MM.1S (cell line): Measurements from ENCODE around the gene PHF3.
A peak's percentile ranks its signal among the peaks of the same experiment; 100 is the strongest.

ENCODE experiments used
- DNase-seq: peaks from one replicate; pipeline ENCODE4 v3.0.0-alpha.2; 2015
- H2AFZ ChIP-seq: fragments of 300-600 bp; sonication (generic); 2 replicates; pipeline ENCODE4 v1.6.0; 2016; ENCODE audit warnings: antibody characterized with exemption, low read length
- H3F3A ChIP-seq: fragments of 300-600 bp; sonication (generic); 2 replicates; pipeline ENCODE4 v1.6.1; 2016; ENCODE audit warnings: mild to moderate bottlenecking, antibody characterized with exemption, low read length, moderate library complexity, mixed read lengths; ENCODE audit not compliant: insufficient read depth
- H3K27ac ChIP-seq: fragments of 300-600 bp; sonication (generic); 2 replicates; pipeline ENCODE4 v1.5.1; 2016; ENCODE audit warnings: mild to moderate bottlenecking, low read length
- H3K27me3 ChIP-seq: fragments of 300-600 bp; sonication (generic); replicated peaks from 2 replicates; pipeline ENCODE4 v1.6.0; 2016; ENCODE audit warnings: low read length; ENCODE audit not compliant: insufficient read depth
- H3K36me3 ChIP-seq: fragments of 300-600 bp; sonication (generic); replicated peaks from 2 replicates; pipeline ENCODE4 v1.6.1; 2016; ENCODE audit warnings: mild to moderate bottlenecking, low read length, mixed read lengths; ENCODE audit not compliant: insufficient read depth
- H3K4me1 ChIP-seq: fragments of 300-600 bp; sonication (generic); 2 replicates; pipeline ENCODE4 v1.6.1; 2016; ENCODE audit warnings: low read length, mixed read lengths
- H3K4me2 ChIP-seq: fragments of 300-600 bp; sonication (generic); 2 replicates; pipeline ENCODE4 v1.6.0; 2016; ENCODE audit warnings: low read depth, low read length
- H3K4me3 ChIP-seq: fragments of 300-600 bp; sonication (generic); 2 replicates; pipeline ENCODE4 v1.5.1; 2016; ENCODE audit warnings: low read length, mixed read lengths
- H3K79me2 ChIP-seq: fragments of 300-600 bp; sonication (generic); 2 replicates; pipeline ENCODE4 v1.6.1; 2016; ENCODE audit warnings: mixed run types, low read length, mixed read lengths
- H3K9ac ChIP-seq: fragments of 300-600 bp; sonication (generic); 2 replicates; pipeline ENCODE4 v1.6.1; 2016; ENCODE audit warnings: low read length, mixed read lengths
- H3K9me2 ChIP-seq: fragments of 300-600 bp; sonication (generic); replicated peaks from 2 replicates; pipeline ENCODE4 v1.6.1; 2016; ENCODE audit warnings: mild to moderate bottlenecking, low read length, mixed read lengths; ENCODE audit not compliant: insufficient read depth
- H3K9me3 ChIP-seq: fragments of 300-600 bp; sonication (generic); replicated peaks from 2 replicates; pipeline ENCODE4 v1.6.1; 2016; ENCODE audit warnings: mild to moderate bottlenecking, low read length, mixed read lengths; ENCODE audit not compliant: insufficient read depth
- H4K20me1 ChIP-seq: fragments of 300-600 bp; sonication (generic); 2 replicates; pipeline ENCODE4 v1.6.1; 2016; ENCODE audit warnings: mild to moderate bottlenecking, low read length, moderate library complexity, mixed read lengths; ENCODE audit not compliant: insufficient read depth
- EZH2 ChIP-seq: fragments of 300-600 bp; sonication (generic); optimal IDR thresholded peaks from 2 replicates; pipeline ENCODE3; 2017; ENCODE audit warnings: low read depth, mild to moderate bottlenecking, antibody characterized with exemption, low read length, mixed read lengths
- EZH2phosphoT487 ChIP-seq: fragments of 300-600 bp; sonication (generic); IDR thresholded peaks from 2 replicates; pipeline ENCODE4 v1.6.1; 2018; ENCODE audit warnings: antibody characterized with exemption, low read length
- TF ChIP-seq, protein P1 (sequence below): fragments of 300-600 bp; sonication (generic); IDR thresholded peaks from 2 replicates; pipeline ENCODE4 v1.5.1; 2016; ENCODE audit warnings: antibody characterized with exemption, low read length, mixed read lengths

Gene PHF3

DNA sequence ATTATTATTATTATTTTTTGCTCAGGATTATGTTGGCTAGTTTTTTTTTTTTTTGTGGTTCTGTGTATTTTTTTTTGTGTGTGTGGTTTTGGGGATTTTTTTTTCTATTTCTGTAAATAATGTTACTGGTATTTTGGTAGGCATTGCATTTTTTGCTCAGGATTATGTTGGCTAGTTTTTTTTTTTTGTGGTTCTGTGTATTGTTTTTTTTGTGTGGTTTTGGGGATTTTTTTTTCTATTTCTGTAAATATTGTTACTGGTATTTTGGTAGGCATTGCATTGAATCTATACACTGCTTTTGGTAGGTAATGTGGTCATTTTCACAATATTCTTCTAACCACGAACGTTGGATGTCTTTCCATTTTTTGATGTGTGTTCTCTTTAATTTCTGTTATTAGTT is 17.4 kb downstream of the PHF3 start:
- Histone ChIP-seq H3K36me3 (no peaks in the 10 kb centered on the region; the same call in 1 of the 2 replicates), H3K4me3 (no peak overlapping the region), H3K9me3 (no peaks in the 10 kb centered on the region), H3F3A (no peaks in the 10 kb centered on the region), H3K9ac (no peak overlapping the region), H3K79me2 (peaks cover 99% of the 10 kb centered on the region), H4K20me1 (peaks cover 31% of the 10 kb centered on the region), H3K27ac (no peak overlapping the region), H2AFZ (no peak overlapping the region), H3K4me2 (no peak overlapping the region), H3K9me2 (no peaks in the 10 kb centered on the region), H3K4me1 (no peaks in the 10 kb centered on the region), H3K27me3 (no peaks in the 10 kb centered on the region)
- DNase-seq: peak; percentile 17
- TF ChIP-seq EZH2phosphoT487: no peak
- TF ChIP-seq EZH2: no peak
- TF ChIP-seq, protein P1, sequence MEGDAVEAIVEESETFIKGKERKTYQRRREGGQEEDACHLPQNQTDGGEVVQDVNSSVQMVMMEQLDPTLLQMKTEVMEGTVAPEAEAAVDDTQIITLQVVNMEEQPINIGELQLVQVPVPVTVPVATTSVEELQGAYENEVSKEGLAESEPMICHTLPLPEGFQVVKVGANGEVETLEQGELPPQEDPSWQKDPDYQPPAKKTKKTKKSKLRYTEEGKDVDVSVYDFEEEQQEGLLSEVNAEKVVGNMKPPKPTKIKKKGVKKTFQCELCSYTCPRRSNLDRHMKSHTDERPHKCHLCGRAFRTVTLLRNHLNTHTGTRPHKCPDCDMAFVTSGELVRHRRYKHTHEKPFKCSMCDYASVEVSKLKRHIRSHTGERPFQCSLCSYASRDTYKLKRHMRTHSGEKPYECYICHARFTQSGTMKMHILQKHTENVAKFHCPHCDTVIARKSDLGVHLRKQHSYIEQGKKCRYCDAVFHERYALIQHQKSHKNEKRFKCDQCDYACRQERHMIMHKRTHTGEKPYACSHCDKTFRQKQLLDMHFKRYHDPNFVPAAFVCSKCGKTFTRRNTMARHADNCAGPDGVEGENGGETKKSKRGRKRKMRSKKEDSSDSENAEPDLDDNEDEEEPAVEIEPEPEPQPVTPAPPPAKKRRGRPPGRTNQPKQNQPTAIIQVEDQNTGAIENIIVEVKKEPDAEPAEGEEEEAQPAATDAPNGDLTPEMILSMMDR: no peak

DNA sequence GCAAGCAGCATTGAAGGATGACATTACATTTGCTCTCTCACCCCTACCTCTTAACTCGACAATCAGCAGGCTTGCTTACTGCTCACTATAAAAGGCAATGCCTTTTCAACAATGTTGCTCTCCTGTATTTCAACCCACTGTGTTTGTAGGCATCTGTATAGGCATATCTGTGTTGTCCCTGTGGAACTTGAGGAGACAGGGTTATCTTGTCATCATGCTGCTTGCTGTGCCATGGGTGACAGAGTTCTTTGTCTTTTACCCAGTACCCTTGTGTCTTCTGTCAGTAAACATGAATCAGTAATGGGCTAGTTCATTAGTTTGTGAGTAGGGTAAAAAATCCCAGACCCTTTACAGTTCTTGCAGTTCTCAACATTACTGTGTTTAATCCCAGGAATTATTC is 25.2 kb downstream of the PHF3 start:
- Histone ChIP-seq H3K27me3 (no peaks in the 10 kb centered on the region), H2AFZ (no peak overlapping the region), H3K9ac (no peak overlapping the region), H4K20me1 (peaks cover 20% of the 10 kb centered on the region), H3K9me3 (no peaks in the 10 kb centered on the region), H3K4me1 (no peaks in the 10 kb centered on the region), H3K4me2 (no peak overlapping the region), H3K27ac (no peak overlapping the region), H3F3A (no peaks in the 10 kb centered on the region), H3K36me3 (no peaks in the 10 kb centered on the region), H3K4me3 (no peak overlapping the region), H3K79me2 (peaks cover 95% of the 10 kb centered on the region), H3K9me2 (no peaks in the 10 kb centered on the region)
- DNase-seq: no peak
- TF ChIP-seq, protein P1: no peak
- no peak for TF ChIP-seq EZH2phosphoT487
- TF ChIP-seq EZH2: no peak

DNA sequence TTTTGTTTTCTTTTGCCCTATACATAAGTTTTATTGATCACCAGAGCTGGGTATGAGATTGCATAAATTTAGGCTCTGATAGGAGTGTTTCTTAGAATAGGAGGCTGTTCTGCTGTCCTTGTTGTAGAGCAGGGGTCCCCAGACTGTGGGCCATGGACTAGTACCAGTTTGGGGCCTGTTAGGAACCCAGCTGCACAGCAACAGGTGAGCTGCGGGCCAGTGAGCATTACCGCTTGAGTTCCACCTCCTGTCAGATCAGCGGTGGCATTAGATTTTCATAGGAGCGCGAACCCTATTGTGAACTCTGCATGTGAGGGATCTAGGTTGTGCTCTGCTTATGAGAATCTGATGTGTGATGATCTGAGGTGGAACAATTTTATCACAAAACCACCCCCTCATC is 26.2 kb downstream of the PHF3 start:
- TF ChIP-seq EZH2phosphoT487 (no peak), EZH2 (no peak)
- TF ChIP-seq, protein P1: no peak
- H3K4me1 ChIP-seq: no peaks in the 10 kb centered on the region
- no peaks in the 10 kb centered on the region for H3F3A ChIP-seq
- no peak for DNase-seq
- no peak overlapping the region for H2AFZ ChIP-seq
- no peak overlapping the region for H3K27ac ChIP-seq
- peaks cover 93% of the 10 kb centered on the region for H3K79me2 ChIP-seq
- H3K36me3 ChIP-seq: no peaks in the 10 kb centered on the region
- no peak overlapping the region for H3K9ac ChIP-seq
- no peak overlapping the region for H3K4me3 ChIP-seq
- H4K20me1 ChIP-seq: peaks cover 10% of the 10 kb centered on the region; the same call in 1 of the 2 replicates
- no peaks in the 10 kb centered on the region for H3K27me3 ChIP-seq
- no peak overlapping the region for H3K4me2 ChIP-seq
- H3K9me2 ChIP-seq: no peaks in the 10 kb centered on the region
- no peaks in the 10 kb centered on the region for H3K9me3 ChIP-seq
